MV-4-11 (cell line): ENCODE results near the gene C22orf39.

ENCODE experiments used
- DNase-seq: peaks from one replicate; lab custom pipeline; 2025; lab: John Stamatoyannopoulos, UW

The C22orf39 gene

GRCh38 chr22:19398652-19399051, 48.9 kb downstream of the C22orf39 start:
- DNase-seq, result no peak

- no peak for DNase-seq
Measured at GRCh38 chr22:19398206-19398605, 49.3 kb downstream of the C22orf39 start.

- no peak for DNase-seq
Measured at GRCh38 chr22:19397734-19398104, 49.8 kb downstream of the C22orf39 start.

GRCh38 chr22:19396934-19397733, 50.4 kb downstream of the C22orf39 start:
- no peak for DNase-seq

GRCh38 chr22:19396561-19396933, 51.0 kb downstream of the C22orf39 start:
- no peak for DNase-seq

GRCh38 chr22:19395276-19395675, 52.2 kb downstream of the C22orf39 start:
- DNase-seq, result no peak

GRCh38 chr22:19394274-19395050, 53.0 kb downstream of the C22orf39 start:
- DNase-seq, result no peak

GRCh38 chr22:19393704-19394103, 53.8 kb downstream of the C22orf39 start:
- no peak for DNase-seq
